Measurements from ENCODE around the gene MTCH2.
"Not testable (repeated sequence)": the region's sequence is repeated elsewhere in the genome, so short reads cannot be mapped to it uniquely, and the experiment has no call there.

DNA sequence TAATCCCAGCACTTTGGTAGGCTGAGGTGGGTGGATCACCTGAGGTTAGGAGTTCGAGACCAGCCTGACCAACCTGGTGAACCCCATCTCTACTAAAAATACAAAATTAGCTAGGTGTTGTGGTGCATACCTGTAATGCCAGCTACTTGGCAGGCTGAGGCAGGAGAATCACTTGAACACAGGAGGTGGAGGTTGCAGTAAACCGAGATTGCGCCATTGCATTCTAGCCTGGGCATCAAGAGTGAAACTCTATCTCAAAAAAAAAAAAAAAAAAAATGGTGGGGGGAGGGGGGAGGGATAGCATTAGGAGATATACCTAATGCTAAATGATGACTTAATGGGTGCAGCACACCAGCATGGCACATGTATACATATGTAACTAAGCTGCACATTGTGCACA is 44.3 kb upstream of the MTCH2 start:
- TF ChIP-seq, protein P1, sequence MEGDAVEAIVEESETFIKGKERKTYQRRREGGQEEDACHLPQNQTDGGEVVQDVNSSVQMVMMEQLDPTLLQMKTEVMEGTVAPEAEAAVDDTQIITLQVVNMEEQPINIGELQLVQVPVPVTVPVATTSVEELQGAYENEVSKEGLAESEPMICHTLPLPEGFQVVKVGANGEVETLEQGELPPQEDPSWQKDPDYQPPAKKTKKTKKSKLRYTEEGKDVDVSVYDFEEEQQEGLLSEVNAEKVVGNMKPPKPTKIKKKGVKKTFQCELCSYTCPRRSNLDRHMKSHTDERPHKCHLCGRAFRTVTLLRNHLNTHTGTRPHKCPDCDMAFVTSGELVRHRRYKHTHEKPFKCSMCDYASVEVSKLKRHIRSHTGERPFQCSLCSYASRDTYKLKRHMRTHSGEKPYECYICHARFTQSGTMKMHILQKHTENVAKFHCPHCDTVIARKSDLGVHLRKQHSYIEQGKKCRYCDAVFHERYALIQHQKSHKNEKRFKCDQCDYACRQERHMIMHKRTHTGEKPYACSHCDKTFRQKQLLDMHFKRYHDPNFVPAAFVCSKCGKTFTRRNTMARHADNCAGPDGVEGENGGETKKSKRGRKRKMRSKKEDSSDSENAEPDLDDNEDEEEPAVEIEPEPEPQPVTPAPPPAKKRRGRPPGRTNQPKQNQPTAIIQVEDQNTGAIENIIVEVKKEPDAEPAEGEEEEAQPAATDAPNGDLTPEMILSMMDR (IDR thresholded peaks at IDR 0.05) = not testable (repeated sequence)
- not testable (repeated sequence) for TF ChIP-seq POLR2A (IDR thresholded peaks at IDR 0.05)
